ENCODE results near the gene ZNF335.

The ZNF335 gene

DNA sequence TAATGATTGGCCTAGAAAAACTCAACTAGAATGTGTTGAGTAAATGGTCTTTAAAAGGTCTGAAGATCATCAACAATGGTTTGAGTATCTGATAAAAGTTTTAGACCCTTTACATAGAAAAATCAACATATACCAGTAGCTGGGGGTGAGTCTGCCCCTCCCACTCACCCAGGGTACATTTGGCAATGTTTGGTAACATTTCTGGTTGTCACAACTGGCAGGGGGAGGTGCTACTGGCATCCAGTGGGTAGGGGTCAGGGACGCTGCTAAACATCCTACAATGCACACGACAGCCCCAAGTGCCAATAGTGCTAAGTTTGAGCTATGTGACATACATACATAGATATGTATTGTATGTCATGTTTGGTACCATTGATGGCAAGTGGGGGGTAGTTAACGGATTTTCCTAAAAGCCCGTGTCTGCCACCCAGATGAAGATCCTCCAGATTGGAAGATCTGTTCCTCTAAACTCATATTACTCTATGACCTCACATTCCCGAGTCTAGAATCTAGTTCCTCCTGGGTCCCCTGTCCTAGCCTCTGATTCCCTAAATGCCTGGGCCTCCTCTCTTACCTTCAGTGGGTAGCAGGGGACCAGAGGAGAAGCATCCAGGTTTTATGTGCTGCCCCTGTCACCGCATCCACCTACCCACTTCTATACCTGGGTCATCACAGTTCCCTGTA is 34.2 kb upstream of the ZNF335 start:
- TF ChIP-seq, protein P1, sequence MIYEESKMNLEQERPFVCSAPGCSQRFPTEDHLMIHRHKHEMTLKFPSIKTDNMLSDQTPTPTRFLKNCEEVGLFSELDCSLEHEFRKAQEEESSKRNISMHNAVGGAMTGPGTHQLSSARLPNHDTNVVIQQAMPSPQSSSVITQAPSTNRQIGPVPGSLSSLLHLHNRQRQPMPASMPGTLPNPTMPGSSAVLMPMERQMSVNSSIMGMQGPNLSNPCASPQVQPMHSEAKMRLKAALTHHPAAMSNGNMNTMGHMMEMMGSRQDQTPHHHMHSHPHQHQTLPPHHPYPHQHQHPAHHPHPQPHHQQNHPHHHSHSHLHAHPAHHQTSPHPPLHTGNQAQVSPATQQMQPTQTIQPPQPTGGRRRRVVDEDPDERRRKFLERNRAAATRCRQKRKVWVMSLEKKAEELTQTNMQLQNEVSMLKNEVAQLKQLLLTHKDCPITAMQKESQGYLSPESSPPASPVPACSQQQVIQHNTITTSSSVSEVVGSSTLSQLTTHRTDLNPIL (CRISPR knock-in tag; IDR thresholded peaks at IDR 0.05; ENCODE audit: low read depth): no peak
- TF ChIP-seq CSDC2 (CRISPR knock-in tag; IDR thresholded peaks at IDR 0.05): no peak
- TF ChIP-seq, protein P2, sequence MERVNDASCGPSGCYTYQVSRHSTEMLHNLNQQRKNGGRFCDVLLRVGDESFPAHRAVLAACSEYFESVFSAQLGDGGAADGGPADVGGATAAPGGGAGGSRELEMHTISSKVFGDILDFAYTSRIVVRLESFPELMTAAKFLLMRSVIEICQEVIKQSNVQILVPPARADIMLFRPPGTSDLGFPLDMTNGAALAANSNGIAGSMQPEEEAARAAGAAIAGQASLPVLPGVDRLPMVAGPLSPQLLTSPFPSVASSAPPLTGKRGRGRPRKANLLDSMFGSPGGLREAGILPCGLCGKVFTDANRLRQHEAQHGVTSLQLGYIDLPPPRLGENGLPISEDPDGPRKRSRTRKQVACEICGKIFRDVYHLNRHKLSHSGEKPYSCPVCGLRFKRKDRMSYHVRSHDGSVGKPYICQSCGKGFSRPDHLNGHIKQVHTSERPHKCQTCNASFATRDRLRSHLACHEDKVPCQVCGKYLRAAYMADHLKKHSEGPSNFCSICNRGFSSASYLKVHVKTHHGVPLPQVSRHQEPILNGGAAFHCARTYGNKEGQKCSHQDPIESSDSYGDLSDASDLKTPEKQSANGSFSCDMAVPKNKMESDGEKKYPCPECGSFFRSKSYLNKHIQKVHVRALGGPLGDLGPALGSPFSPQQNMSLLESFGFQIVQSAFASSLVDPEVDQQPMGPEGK (CRISPR knock-in tag; IDR thresholded peaks at IDR 0.05; ENCODE audit: borderline replicate concordance): no peak
- TF ChIP-seq GLIS3 (CRISPR knock-in tag; IDR thresholded peaks at IDR 0.05): no peak
- TF ChIP-seq ARNTL (CRISPR knock-in tag; IDR thresholded peaks at IDR 0.05; ENCODE audit: borderline replicate concordance, low read depth): no peak
- TF ChIP-seq ZNF70 (CRISPR knock-in tag; IDR thresholded peaks at IDR 0.05): no peak
- no peak for TF ChIP-seq BACH2 (CRISPR knock-in tag; IDR thresholded peaks at IDR 0.05; ENCODE audit: borderline replicate concordance)
- no peak for TF ChIP-seq OSR1 (CRISPR knock-in tag; IDR thresholded peaks at IDR 0.05)
- no peak for TF ChIP-seq ZNF8 (CRISPR knock-in tag; IDR thresholded peaks at IDR 0.05)
- TF ChIP-seq TOX (CRISPR knock-in tag; IDR thresholded peaks at IDR 0.05; ENCODE audit: borderline replicate concordance): no peak
- TF ChIP-seq, protein P3, sequence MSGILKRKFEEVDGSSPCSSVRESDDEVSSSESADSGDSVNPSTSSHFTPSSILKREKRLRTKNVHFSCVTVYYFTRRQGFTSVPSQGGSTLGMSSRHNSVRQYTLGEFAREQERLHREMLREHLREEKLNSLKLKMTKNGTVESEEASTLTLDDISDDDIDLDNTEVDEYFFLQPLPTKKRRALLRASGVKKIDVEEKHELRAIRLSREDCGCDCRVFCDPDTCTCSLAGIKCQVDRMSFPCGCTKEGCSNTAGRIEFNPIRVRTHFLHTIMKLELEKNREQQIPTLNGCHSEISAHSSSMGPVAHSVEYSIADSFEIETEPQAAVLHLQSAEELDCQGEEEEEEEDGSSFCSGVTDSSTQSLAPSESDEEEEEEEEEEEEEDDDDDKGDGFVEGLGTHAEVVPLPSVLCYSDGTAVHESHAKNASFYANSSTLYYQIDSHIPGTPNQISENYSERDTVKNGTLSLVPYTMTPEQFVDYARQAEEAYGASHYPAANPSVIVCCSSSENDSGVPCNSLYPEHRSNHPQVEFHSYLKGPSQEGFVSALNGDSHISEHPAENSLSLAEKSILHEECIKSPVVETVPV (CRISPR knock-in tag; IDR thresholded peaks at IDR 0.05): no peak
- no peak for TF ChIP-seq PPARA (CRISPR knock-in tag; IDR thresholded peaks at IDR 0.05; ENCODE audit: borderline replicate concordance)
- no peak for TF ChIP-seq ZFP3 (CRISPR knock-in tag; IDR thresholded peaks at IDR 0.05)
- TF ChIP-seq RARB (CRISPR knock-in tag; IDR thresholded peaks at IDR 0.05): no peak
- ATAC-seq: no peak

DNA sequence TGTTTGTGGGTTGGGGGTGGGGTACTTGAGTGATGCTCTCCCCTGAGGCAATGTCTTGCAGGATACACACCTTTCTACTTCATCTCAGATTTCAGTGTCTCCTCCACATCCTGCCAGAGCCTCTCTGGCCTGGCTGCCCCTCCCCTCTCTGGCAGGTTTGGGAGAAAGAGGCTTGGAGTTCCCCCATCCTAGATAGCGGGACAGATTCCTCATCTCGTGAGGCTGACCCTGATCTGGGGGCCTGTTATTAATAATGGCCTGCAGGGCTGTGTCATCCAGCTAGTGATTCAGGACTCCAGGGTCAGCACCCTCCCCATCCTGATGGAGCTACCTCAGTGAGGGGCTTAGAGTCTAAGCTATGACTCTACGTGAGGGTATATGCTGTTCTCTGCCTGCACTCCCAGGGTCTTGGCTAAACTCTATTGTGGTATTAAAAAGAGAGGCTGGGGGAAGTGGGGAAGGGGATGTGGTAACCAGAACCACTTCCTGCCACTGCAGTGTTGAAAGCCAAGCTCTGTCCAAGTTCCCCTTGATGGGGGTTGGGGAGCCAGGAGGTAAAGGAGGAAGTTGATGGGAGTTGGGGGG is 33.0 kb upstream of the ZNF335 start:
- TF ChIP-seq ZNF70 (CRISPR knock-in tag; IDR thresholded peaks at IDR 0.05) (no peak), ESRRG (CRISPR knock-in tag; IDR thresholded peaks at IDR 0.05) (no peak), GLIS3 (CRISPR knock-in tag; IDR thresholded peaks at IDR 0.05) (no peak), ZFP3 (CRISPR knock-in tag; IDR thresholded peaks at IDR 0.05) (no peak), BACH2 (CRISPR knock-in tag; IDR thresholded peaks at IDR 0.05; ENCODE audit: borderline replicate concordance) (no peak), SNAI2 (CRISPR knock-in tag; IDR thresholded peaks at IDR 0.05) (no peak), ZFP30 (CRISPR knock-in tag; IDR thresholded peaks at IDR 0.05) (no peak), TOX (CRISPR knock-in tag; IDR thresholded peaks at IDR 0.05; ENCODE audit: borderline replicate concordance) (no peak), ZNF565 (CRISPR knock-in tag; conservative IDR thresholded peaks at IDR 0.05; ENCODE audit: low read depth) (no peak), ARNTL (CRISPR knock-in tag; IDR thresholded peaks at IDR 0.05; ENCODE audit: borderline replicate concordance, low read depth) (no peak), PPARA (CRISPR knock-in tag; IDR thresholded peaks at IDR 0.05; ENCODE audit: borderline replicate concordance) (no peak), RARB (CRISPR knock-in tag; IDR thresholded peaks at IDR 0.05) (no peak), OSR1 (CRISPR knock-in tag; IDR thresholded peaks at IDR 0.05) (no peak), ZC3H10 (CRISPR knock-in tag; IDR thresholded peaks at IDR 0.05) (no peak), ISL1 (CRISPR knock-in tag; IDR thresholded peaks at IDR 0.05) (no peak)
- TF ChIP-seq, protein P4, sequence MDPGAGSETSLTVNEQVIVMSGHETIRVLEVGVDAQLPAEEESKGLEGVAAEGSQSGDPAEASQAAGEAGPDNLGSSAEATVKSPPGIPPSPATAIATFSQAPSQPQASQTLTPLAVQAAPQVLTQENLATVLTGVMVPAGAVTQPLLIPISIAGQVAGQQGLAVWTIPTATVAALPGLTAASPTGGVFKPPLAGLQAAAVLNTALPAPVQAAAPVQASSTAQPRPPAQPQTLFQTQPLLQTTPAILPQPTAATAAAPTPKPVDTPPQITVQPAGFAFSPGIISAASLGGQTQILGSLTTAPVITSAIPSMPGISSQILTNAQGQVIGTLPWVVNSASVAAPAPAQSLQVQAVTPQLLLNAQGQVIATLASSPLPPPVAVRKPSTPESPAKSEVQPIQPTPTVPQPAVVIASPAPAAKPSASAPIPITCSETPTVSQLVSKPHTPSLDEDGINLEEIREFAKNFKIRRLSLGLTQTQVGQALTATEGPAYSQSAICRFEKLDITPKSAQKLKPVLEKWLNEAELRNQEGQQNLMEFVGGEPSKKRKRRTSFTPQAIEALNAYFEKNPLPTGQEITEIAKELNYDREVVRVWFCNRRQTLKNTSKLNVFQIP (CRISPR knock-in tag; IDR thresholded peaks at IDR 0.05; ENCODE audit: borderline replicate concordance, low read depth): no peak
- TF ChIP-seq, protein P5, sequence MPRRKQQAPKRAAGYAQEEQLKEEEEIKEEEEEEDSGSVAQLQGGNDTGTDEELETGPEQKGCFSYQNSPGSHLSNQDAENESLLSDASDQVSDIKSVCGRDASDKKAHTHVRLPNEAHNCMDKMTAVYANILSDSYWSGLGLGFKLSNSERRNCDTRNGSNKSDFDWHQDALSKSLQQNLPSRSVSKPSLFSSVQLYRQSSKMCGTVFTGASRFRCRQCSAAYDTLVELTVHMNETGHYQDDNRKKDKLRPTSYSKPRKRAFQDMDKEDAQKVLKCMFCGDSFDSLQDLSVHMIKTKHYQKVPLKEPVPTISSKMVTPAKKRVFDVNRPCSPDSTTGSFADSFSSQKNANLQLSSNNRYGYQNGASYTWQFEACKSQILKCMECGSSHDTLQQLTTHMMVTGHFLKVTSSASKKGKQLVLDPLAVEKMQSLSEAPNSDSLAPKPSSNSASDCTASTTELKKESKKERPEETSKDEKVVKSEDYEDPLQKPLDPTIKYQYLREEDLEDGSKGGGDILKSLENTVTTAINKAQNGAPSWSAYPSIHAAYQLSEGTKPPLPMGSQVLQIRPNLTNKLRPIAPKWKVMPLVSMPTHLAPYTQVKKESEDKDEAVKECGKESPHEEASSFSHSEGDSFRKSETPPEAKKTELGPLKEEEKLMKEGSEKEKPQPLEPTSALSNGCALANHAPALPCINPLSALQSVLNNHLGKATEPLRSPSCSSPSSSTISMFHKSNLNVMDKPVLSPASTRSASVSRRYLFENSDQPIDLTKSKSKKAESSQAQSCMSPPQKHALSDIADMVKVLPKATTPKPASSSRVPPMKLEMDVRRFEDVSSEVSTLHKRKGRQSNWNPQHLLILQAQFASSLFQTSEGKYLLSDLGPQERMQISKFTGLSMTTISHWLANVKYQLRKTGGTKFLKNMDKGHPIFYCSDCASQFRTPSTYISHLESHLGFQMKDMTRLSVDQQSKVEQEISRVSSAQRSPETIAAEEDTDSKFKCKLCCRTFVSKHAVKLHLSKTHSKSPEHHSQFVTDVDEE (CRISPR knock-in tag; IDR thresholded peaks at IDR 0.05): no peak
- TF ChIP-seq, protein P3 (CRISPR knock-in tag; IDR thresholded peaks at IDR 0.05): no peak
- TF ChIP-seq, protein P2 (CRISPR knock-in tag; IDR thresholded peaks at IDR 0.05; ENCODE audit: borderline replicate concordance): no peak
- no peak for ATAC-seq
